Dedifferentiated amniotic fluid mesenchymal stem cell (primary cell): Measurements from ENCODE around the gene TLE5.
A peak's percentile ranks its signal among the peaks of the same experiment; 100 is the strongest.

Source experiments
- DNase-seq: peaks from one replicate; pipeline ENCODE4 v3.0.0-alpha.2; 2016; ENCODE audit errors: extremely low spot score

TLE5 gene, protein sequence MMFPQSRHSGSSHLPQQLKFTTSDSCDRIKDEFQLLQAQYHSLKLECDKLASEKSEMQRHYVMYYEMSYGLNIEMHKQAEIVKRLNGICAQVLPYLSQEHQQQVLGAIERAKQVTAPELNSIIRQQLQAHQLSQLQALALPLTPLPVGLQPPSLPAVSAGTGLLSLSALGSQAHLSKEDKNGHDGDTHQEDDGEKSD

GRCh38 chr19:3062165-3063105, at the start of gene TLE5:
Gene TLE5, minus strand, starts transcription at chr19:3062495. Its CDS starts 295 bp downstream, at chr19:3062200.
- DNase-seq = no peak

DNA sequence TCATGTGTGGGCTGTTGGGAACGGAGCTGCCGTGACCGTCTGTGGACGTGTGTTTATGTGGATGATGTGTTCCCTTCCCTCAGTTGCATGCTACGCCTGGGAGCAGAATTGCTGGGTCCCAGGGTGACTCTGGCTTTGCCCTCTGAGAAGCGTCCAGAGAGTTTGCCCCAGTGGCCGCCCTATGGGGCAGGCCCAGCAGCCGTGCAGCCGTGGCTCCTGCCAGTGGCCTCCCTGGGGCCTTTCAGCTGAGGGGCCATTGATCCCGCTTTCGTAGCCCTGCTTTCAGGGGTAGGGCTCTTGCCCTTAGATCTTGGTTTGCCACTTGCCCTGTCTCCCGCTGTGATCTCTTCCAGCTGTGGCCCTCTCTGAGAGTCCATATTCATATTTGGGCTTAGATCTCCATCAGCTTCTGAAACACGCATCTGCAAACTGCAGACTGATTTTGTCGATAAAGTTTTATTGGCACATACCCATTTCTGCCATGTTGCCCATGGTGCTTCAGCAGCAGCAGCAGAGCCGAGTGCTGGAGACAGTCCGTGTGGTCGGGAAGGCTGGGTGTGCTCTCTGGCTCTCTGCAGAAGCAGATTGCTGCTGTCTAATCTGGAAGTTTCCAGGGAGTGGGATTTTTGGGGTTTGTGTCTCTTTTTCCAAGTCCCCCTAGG, 49.4 kb upstream of the TLE5 start:
- DNase-seq = no peak

DNA sequence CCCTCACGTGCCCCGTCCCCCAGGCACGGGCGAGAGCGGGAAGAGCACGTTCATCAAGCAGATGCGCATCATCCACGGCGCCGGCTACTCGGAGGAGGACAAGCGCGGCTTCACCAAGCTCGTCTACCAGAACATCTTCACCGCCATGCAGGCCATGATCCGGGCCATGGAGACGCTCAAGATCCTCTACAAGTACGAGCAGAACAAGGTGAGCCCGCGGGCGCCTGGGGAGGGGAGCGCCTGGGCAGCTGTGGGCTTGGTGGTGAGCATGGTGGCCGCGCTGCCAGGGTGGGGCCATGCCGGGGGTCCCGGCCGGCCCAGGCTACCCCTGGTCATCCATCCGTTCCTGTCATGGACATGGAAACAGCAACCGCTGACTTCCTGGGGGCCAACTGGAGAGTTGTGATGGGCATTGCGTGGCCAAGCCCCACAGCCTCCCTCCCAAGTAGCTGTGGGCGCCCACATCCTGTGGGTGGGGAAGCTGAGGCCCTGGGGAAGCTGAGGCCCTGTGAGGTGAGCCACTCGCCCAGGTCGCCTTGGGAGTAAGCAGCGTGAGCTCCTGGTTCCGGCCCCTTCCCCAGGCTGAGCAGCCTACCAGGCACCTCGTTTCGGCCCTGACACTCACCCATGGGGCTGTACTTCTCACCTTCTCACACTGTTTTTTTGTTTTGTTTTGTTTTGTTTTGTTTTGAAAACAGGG, 48.0 kb upstream of the TLE5 start:
- DNase-seq = no peak

- DNase-seq = no peak
These were observed 47.2 kb upstream of the TLE5 start for GRCh38 chr19:3109491-3109890.

DNA sequence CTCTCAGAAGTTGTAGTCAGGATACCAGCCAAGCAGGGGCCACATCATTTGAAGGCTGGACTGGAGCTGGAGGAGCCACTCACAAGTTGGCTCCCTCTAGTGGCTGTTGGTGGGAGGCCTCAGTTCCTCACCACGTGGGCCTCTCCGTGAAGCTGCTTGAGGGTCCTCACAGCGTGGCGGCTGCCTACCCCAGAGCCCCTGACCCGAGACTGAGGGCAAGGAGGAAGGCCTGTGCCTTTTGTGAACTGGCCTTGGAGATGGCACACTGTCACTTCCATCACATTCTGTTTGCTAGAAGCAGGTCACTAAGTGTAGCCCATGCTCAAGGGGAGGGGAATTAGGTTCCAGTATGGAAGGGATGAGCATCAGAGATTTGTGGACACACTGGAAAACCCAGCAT, 46.5 kb upstream of the TLE5 start:
- peak; percentile 35 for DNase-seq

DNA sequence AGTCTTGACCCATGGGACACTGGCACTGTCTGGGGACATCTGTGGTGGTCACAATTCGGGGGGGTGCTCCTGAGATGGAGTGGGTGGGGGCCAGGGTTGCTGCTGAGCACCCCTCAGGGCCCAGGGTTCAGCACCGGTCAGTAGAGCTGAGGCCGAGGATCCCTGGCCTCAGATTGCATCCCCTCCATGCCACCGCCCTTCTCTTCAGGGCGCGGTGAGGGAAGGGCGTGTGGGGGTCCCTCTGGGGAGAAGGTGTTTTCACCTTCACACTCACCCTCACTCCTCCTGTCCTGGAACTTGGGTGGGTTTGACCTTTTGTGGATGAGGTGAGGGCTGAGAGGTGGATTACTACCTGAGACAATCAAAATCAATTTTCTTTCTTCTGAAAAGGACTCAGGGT, 45.4 kb upstream of the TLE5 start:
- no peak for DNase-seq

GRCh38 chr19:3106509-3107141, 44.3 kb upstream of the TLE5 start:
- no peak for DNase-seq

DNA sequence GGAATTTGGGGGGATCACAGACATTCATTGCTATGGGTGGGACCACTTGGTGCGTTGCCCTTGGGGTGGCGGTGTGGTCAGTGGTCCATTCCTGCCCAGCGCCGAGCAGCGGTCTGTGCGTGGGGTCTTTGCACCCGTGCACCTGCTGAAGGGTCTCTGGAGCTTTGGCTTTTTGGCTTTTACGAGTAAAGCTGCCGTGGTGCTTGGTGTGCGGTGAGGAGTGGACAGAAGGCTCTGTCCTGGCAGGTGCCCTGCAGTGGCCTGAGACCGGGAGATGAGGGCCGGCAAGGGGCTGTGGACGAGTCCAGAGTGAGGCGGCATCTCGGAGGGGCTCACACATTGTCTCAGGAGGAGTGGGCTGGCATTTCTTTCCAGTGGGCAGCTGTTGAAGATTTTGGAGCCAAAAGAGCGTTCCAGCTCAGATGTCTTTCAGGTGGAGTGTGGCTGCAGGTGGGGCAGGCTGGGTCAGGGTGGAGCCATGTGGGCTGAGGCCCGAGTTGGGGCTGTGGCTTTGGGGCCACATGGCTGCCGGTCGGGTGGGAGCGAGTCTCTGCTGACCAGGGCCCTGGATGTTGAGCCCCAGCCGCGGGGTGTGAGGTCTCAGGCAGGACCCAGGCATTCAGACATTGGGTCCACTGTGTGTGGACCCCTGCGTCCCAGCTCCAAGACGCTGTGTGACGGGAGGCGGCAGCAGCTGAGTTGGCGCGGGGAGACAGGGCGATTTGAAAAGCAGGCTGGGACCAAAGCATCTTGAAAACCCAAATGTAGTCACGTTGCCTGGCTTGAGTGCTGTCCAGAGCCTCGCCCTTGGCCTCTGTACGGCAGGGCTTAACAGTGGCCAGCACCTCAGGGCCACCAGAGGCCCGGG, 43.6 kb upstream of the TLE5 start:
- DNase-seq = no peak

DNA sequence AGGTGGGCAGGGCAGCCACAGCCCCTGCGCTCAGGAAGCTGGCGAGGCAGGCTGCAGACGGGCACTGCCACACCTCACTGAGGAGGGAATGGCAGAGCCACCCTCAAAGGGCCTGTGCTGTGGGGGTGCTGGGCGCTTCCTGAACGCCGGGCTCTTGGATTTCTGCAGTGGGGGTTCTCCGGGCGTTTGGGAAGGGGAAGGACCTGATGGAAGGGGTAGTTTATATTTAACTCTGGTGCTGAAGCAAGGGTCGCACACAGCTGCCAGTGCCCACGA, 42.4 kb upstream of the TLE5 start:
- no peak for DNase-seq

GRCh38 chr19:3102239-3103140, 40.2 kb upstream of the TLE5 start:
- DNase-seq = no peak

DNA sequence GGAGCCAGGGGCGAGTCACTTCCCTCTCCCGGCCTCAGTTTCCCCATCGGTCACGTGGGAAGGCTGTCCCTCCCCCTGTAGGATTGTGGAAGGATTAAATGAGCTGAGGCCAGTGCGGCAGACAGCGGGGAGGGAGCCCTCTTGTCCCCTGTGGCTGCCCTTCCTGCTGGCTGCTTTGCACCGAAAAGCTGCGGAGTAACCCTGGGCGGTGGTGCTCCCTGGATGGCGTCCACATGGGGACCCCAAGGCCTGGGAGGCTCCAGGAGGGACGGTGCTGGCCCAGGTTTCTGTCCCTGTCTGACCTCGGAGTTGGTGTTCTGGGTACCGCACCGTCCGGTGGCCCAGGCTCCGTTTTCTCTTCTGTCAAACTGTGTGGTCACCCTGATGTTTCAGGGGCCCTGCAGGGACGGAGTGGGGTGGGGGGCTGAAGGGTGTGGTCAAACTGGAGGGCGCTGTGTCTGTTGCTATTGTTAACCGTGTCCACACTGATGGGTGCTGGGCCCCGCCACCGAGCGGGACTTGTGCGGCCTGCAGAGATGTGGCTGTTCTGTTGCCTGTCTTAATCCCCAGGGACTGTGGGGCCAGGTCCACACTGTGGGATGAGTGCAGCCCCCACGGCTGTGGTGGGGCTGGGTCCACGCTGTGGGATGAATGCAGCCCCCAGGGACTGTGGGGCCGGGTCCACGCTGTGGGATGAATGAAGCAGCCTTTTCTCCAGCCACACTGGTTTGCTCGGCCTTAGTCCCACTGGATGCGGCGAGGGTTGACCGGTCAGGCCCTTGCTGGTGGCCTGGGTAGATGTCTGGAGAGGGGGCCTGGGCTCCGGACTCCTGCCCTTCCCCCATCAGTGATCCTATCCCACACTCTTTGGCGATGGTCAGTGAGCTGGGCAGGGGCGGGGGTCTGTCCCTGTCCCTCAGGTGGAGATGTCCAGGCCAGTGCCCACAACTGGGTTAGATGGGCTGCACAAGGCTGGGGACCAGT, 38.7 kb upstream of the TLE5 start:
- DNase-seq = no peak

GRCh38 chr19:3100331-3100730, 38.0 kb upstream of the TLE5 start:
- no peak for DNase-seq

DNA sequence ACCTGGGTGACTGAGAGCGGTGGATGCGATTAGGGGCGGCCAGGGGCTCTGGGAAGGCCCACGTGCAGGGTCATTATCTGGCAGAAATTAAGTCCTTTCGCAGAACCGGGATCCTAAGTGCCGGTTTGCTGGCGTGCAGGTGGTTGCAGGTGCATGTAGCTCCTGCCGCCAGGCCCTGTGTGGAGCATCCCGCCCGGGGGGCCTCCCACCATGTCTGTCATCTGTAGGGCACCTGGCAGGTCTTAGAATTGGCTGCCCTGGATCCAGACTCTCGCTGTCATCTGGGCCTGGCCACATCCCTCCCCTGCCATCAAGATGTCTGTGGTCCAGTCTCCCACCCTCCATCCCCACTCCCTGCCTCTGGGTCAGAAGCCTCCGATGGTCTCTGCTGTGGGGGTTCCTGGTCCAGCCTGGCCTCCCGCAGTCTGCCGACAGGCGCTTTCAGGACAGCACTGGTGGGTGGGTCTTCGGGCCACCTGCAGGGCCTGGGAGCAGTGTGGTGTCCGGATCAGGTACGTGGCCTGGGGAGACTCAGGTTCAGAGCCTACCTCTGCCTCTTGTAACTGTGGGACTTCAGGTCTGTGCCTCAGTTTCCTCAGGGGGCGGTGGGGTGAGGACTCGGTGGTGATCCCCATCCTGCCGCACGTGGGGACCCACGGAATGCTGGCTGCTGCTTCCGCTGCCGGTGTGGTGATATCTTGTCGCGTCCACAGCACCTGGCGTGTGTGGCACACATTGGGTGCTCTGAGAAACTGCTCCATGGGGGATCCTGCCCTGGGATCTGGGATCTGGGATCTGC, 37.3 kb upstream of the TLE5 start:
- DNase-seq = no peak

- DNase-seq = no peak
These were observed 36.4 kb upstream of the TLE5 start for GRCh38 chr19:3098515-3099346.

GRCh38 chr19:3098141-3098514, 35.8 kb upstream of the TLE5 start:
- DNase-seq = no peak

- no peak for DNase-seq
These were observed 35.2 kb upstream of the TLE5 start for GRCh38 chr19:3097442-3097871.

DNA sequence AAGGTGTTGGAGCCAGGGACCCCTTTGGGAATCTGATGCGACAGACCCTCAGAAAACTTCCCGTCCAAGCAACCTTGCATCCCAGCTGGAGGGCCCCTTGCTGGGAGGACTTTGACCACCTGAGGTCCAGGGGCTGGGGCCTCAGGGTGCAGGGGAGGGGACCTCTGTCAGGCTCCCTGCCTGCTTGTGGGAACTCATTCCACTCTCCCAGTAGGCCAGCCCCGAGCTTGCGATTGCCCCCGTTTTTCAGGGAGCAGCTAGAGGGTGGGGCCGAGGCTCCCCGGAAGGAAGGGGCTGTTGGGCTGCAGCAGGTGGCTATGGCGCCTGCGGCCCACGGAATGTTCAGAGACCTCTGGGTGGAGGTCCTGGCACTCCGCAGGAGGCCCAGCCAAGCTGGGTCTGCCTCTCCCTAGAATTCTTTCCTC, 34.6 kb upstream of the TLE5 start:
- no peak for DNase-seq
